Stimulated activated CD4-positive, alpha-beta T cell treated with anti-CD3 and anti-CD28 coated beads, Interleukin-12 subunit alpha, Interleukin-12 subunit beta, amount 100 ng/mL, for 24 hours (primary cell): ENCODE data around the gene ANG.
"Not testable (repeated sequence)": the region's sequence is repeated elsewhere in the genome, so short reads cannot be mapped to it uniquely, and the experiment has no call there.

Experiments used
- DNase-seq, 2 experiments: peaks; one replicate each; pipeline ENCODE4 v3.0.0-alpha.2; 2020; ENCODE audit warnings: low read depth in 2 of 2

The ANG gene

GRCh38 chr14:20698018-20698329 lies 9.4 kb downstream of the ANG start:
- no peak for DNase-seq

- no peak for DNase-seq
Observed at GRCh38 chr14:20698934-20699333, 10.4 kb downstream of the ANG start.

- DNase-seq, result no peak
Observed at GRCh38 chr14:20699931-20700330, 11.4 kb downstream of the ANG start.

GRCh38 chr14:20700965-20701364 lies 12.4 kb downstream of the ANG start:
- DNase-seq, result not testable (repeated sequence)

- DNase-seq, result no peak
Observed at GRCh38 chr14:20706657-20707355, 18.2 kb downstream of the ANG start.

GRCh38 chr14:20707622-20708021 lies 19.1 kb downstream of the ANG start:
- DNase-seq, result no peak

GRCh38 chr14:20711261-20711660 lies 22.7 kb downstream of the ANG start:
- no peak for DNase-seq

GRCh38 chr14:20711685-20712084 lies 23.1 kb downstream of the ANG start:
- DNase-seq, result no peak

- DNase-seq, result no peak
Observed at GRCh38 chr14:20712904-20713303, 24.3 kb downstream of the ANG start.

GRCh38 chr14:20714593-20715250 lies 26.2 kb downstream of the ANG start:
- DNase-seq, result no peak

GRCh38 chr14:20719777-20720176 lies 31.2 kb downstream of the ANG start:
- DNase-seq, result no peak

- no peak for DNase-seq
Observed at GRCh38 chr14:20720741-20721140, 32.2 kb downstream of the ANG start.

GRCh38 chr14:20722016-20722415 lies 33.5 kb downstream of the ANG start:
- no peak for DNase-seq

GRCh38 chr14:20723488-20723887 lies 34.9 kb downstream of the ANG start:
- DNase-seq, result no peak

GRCh38 chr14:20726121-20726520 lies 37.6 kb downstream of the ANG start:
- not testable (repeated sequence) for DNase-seq

GRCh38 chr14:20726531-20726930 lies 38.0 kb downstream of the ANG start:
- DNase-seq, result no peak

GRCh38 chr14:20730891-20731290 lies 42.3 kb downstream of the ANG start:
- DNase-seq, result no peak

GRCh38 chr14:20732477-20732876 lies 43.9 kb downstream of the ANG start:
- DNase-seq, result no peak

GRCh38 chr14:20732979-20733635 lies 44.5 kb downstream of the ANG start:
- DNase-seq, result no peak

GRCh38 chr14:20733684-20734429 lies 45.3 kb downstream of the ANG start:
- no peak for DNase-seq

- no peak for DNase-seq
Observed at GRCh38 chr14:20734430-20734806, 45.9 kb downstream of the ANG start.

GRCh38 chr14:20738292-20738691 lies 49.7 kb downstream of the ANG start:
- DNase-seq, result not testable (repeated sequence)

GRCh38 chr14:20742132-20742531 lies 53.6 kb downstream of the ANG start:
- no peak for DNase-seq
